GM13976 (cell line): Measurements from ENCODE around the gene LRMDA.

ENCODE experiments used
- DNase-seq: peaks from one replicate; pipeline ENCODE4 v3.0.0; 2012; ENCODE audit warnings: low spot score
- in situ Hi-C: fragments of 300-500 bp; cut with MboI; formaldehyde crosslinking; loops from one replicate; pipeline ENCODE4 v1.12.0; 2022; ENCODE audit warnings: low sequenced_read_pairs, mixed read lengths, inconsistent platforms; ENCODE audit not compliant: unreplicated experiment
- TF ChIP-seq, protein P1 (sequence below): IDR thresholded peaks from 2 replicates; pipeline ENCODE4 v1.5.1; 2012; ENCODE audit warnings: borderline replicate concordance, mild to moderate bottlenecking; ENCODE audit not compliant: insufficient read depth; ENCODE audit errors: extremely low read depth, missing control alignments, control extremely low read depth

The LRMDA gene

DNA sequence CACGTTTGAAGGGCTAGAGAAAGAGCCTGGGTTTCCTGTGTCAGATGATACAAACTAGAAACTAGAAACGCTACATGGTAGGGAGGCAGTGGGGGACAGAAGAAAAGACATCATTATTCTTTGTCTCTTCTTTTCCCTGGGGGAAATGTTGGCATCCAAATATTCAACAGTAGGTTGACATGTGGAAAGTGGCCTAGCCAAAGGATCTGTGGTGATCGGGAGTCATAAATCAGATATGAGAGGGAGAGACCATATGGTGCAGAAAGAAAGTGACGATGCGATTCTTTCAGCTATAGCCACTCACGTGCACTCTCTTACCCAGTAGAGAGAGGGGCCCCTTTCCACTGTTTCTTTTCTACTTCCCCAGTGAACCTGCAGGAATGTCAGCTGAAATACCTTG lies 964.7 kb downstream of the LRMDA start:
- in situ Hi-C loops: no loop called here
- no peak for DNase-seq

GRCh38 chr10:76397181-76398042 lies 966.0 kb downstream of the LRMDA start:
- DNase-seq: no peak
- TF ChIP-seq, protein P1, sequence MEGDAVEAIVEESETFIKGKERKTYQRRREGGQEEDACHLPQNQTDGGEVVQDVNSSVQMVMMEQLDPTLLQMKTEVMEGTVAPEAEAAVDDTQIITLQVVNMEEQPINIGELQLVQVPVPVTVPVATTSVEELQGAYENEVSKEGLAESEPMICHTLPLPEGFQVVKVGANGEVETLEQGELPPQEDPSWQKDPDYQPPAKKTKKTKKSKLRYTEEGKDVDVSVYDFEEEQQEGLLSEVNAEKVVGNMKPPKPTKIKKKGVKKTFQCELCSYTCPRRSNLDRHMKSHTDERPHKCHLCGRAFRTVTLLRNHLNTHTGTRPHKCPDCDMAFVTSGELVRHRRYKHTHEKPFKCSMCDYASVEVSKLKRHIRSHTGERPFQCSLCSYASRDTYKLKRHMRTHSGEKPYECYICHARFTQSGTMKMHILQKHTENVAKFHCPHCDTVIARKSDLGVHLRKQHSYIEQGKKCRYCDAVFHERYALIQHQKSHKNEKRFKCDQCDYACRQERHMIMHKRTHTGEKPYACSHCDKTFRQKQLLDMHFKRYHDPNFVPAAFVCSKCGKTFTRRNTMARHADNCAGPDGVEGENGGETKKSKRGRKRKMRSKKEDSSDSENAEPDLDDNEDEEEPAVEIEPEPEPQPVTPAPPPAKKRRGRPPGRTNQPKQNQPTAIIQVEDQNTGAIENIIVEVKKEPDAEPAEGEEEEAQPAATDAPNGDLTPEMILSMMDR: no peak
- in situ Hi-C loops: no loop called here

More for the DNA sequence above, 964.7 kb downstream of the LRMDA start:
- TF ChIP-seq, protein P1: no peak

DNA sequence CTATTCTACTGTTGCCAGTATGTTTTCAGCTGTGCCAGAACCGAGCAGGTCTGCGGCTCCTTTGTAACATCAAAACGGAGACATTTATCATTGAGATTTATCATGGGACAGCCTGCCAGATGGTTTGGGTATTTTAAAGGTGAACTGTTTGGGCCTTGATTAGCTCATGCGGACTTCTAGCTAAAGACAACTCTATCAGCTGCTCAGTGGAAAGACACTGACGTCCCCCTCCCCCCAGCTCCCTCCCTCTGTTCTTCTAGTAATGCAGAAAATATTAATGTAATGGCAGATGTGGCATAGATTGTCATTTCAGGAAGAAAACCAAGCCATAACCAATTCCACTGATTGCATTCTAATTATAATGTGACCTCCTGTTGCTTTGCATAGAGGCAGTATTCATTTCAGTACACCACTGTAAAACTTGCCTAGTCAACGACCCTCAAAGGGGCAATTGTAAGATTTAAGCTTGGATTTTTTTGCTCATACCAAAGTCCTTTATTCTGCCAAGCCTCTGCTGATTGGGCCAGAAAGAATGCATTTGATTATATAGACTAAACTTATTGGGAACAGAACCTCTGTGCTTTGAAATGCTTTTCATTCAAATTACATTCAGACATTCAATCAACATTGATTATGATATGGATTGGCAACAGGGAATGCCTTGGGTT lies 966.8 kb downstream of the LRMDA start:
- in situ Hi-C loops: no loop called here
- TF ChIP-seq, protein P1: no peak
- DNase-seq: no peak

DNA sequence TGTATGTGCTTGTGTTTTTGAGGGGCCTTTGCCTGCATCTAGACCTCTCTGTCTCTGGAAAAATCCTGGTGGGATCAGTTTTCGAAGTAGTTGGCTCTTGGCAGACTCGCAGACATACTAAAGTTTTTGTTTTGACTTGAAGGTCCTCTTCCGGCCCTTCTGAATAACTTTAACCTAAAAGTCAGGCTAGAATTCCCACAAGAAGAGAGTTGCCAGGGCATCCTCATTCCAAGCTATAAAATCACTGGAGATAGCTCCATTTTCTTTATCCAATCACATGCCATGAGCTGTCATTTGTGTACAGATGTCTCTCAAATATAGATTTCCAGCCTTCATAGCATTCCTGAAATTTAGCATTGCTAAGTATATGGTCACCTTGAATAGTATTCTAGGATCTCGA lies 967.8 kb downstream of the LRMDA start:
- TF ChIP-seq, protein P1: no peak
- DNase-seq: no peak
- in situ Hi-C loops: no loop called here

DNA sequence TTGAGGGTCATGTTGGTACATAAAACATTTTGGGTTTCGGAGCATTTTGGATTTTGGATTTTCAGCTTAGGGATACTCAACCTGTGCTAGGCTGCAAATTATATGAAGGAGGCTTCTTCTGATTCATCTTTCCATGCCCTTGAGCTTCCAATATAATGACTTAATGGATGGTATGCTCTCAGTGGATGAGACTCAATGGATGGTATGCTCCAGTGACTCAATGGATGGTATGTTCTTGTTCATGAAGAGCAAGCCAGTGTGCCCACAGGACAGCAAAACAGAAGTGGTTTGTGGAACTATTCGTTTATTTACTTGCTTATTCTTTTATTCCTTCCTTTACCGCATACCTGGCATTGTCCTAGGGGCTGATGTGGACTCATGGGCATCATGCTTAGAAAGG lies 969.6 kb downstream of the LRMDA start:
- TF ChIP-seq, protein P1: no peak
- in situ Hi-C loops: no loop called here
- DNase-seq: no peak

DNA sequence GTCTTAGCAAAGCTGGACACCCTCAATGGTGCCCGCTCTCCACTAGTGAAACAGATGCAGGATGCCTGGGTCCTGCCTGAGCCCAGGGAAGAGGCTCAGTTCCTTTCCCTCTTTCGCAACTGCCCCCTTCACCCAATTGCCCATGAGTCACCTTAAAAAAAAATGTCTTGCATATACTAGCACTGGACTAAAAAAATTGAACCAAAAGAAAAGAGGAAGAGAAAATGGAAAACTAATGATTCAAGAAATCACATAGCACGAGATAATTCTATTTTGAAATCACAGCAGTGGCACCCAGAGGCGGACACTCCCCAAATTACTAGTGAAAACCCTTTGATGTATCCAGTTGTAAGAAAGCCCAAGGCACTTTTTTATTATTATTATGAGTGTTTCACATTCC lies 972.5 kb downstream of the LRMDA start:
- in situ Hi-C loops: no loop called here
- TF ChIP-seq, protein P1: no peak
- DNase-seq: no peak
